ENCODE results near the gene THAP8.
A peak's percentile ranks its signal among the peaks of the same experiment; 100 is the strongest.

The THAP8 gene

GRCh38 chr19:36028313-36029041, 25.6 kb downstream of the THAP8 start:
- DNase-seq, result no peak

GRCh38 chr19:36027696-36028095, 26.4 kb downstream of the THAP8 start:
- no peak for DNase-seq

- DNase-seq, result no peak
Measured at GRCh38 chr19:36026091-36026876, 27.8 kb downstream of the THAP8 start.

- DNase-seq, result no peak
Measured at GRCh38 chr19:36025541-36025940, 28.5 kb downstream of the THAP8 start.

GRCh38 chr19:36023432-36023831, 30.7 kb downstream of the THAP8 start:
- no peak for DNase-seq

- DNase-seq, result no peak
Measured at GRCh38 chr19:36019061-36019670, 34.9 kb downstream of the THAP8 start.

- DNase-seq, result peak; percentile 97
Measured at GRCh38 chr19:36014012-36014924, 39.8 kb downstream of the THAP8 start, which contains the start of gene ALKBH6. Gene ALKBH6, minus strand, starts transcription at chr19:36014213. Its CDS starts 816 bp downstream, at chr19:36013397.

- DNase-seq, result no peak
Measured at GRCh38 chr19:36013280-36014011, 40.6 kb downstream of the THAP8 start.

GRCh38 chr19:36010402-36010801, 43.7 kb downstream of the THAP8 start:
- no peak for DNase-seq

GRCh38 chr19:36009633-36010379, 44.3 kb downstream of the THAP8 start:
- DNase-seq, result no peak

- peak; percentile 23 for DNase-seq
Measured at GRCh38 chr19:36009220-36009619, 44.9 kb downstream of the THAP8 start.

GRCh38 chr19:36008336-36008978, 45.6 kb downstream of the THAP8 start, which contains the start of gene SYNE4:
Gene SYNE4, minus strand, starts transcription at chr19:36008813. Its CDS starts 132 bp downstream, at chr19:36008681.
- DNase-seq, result no peak

GRCh38 chr19:36006955-36007354, 47.1 kb downstream of the THAP8 start:
- DNase-seq, result no peak

- no peak for DNase-seq
Measured at GRCh38 chr19:36003284-36003683, 50.8 kb downstream of the THAP8 start.

GRCh38 chr19:36001605-36002004, 52.5 kb downstream of the THAP8 start:
- DNase-seq, result no peak

- no peak for DNase-seq
Measured at GRCh38 chr19:35996777-35997176, 57.3 kb downstream of the THAP8 start.

GRCh38 chr19:35995048-35995993, 58.8 kb downstream of the THAP8 start, which contains the start of gene SDHAF1:
Gene SDHAF1, plus strand, starts transcription at chr19:35995188. Its CDS starts 87 bp downstream, at chr19:35995275.
- DNase-seq, result peak; percentile 84

- no peak for DNase-seq
Measured at GRCh38 chr19:35993923-35994598, 60.0 kb downstream of the THAP8 start.

All from T-helper 9 cell (primary cell).